Measurements from ENCODE around the gene PRR18. TPM values are rescaled to one million over a fixed set of nuclear protein-coding genes. Genes with fewer than 3 reads are reported as not detected.

PRR18 gene
- total RNA-seq, 1 experiment from 2014 or later: not detected

DNA sequence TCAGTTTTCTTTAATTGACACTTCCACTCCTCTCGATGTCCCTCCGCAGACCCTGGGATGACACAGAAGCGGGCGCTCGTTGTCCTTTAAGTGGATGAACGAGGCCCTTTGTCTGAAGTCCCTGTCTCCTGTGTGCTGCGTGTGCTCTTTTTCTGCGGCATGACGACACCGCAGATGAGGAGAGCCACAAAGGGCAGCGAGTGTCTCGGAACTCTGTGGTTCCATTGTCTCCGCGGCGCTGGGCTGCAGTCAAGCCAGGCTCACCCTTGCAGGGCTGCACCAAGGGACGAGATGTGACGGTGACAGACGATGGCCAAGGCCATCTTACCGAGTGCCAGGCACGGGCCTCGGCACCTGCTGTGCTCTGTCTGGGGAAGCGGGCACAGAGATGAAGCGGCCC lies 10.6 kb downstream of the PRR18 start:
- no peak for TF ChIP-seq CEBPB (IDR thresholded peaks at IDR 0.05; ENCODE audit: low read depth)
- no peak for TF ChIP-seq SIN3A (IDR thresholded peaks at IDR 0.05; ENCODE audit: low read depth)
- TF ChIP-seq ZNF274 (IDR thresholded peaks at IDR 0.05; ENCODE audit: low read depth, low read length): no peak
- TF ChIP-seq RAD21 (IDR thresholded peaks at IDR 0.05; ENCODE audit: low read depth): no peak
- TF ChIP-seq POLR2A (IDR thresholded peaks at IDR 0.05; ENCODE audit: borderline replicate concordance, extremely low read depth, insufficient read depth, insufficient read length): no peak
- TF ChIP-seq CBX3 (IDR thresholded peaks at IDR 0.05; ENCODE audit: low read depth): no peak
- TF ChIP-seq FOSL1 (IDR thresholded peaks at IDR 0.05; ENCODE audit: low read depth): no peak
- no peak for TF ChIP-seq EZH2 (IDR thresholded peaks at IDR 0.05)
- TF ChIP-seq TCF7L2 (IDR thresholded peaks at IDR 0.05; ENCODE audit: borderline replicate concordance, extremely low read depth, insufficient read depth, insufficient read length): no peak
- no peak for TF ChIP-seq SP1 (IDR thresholded peaks at IDR 0.05; ENCODE audit: low read depth)
- TF ChIP-seq SRF (IDR thresholded peaks at IDR 0.05; ENCODE audit: low read depth): no peak
- TF ChIP-seq MAX (IDR thresholded peaks at IDR 0.05): no peak
- TF ChIP-seq ZBTB33 (IDR thresholded peaks at IDR 0.05; ENCODE audit: extremely low read depth, insufficient replicate concordance, low read length): no peak
- no peak for TF ChIP-seq JUND (IDR thresholded peaks at IDR 0.05)
- no peak for TF ChIP-seq ELF1 (IDR thresholded peaks at IDR 0.05; ENCODE audit: borderline replicate concordance, low read depth)
- no peak for TF ChIP-seq ATF3 (IDR thresholded peaks at IDR 0.05)
- no peak for TF ChIP-seq YY1 (IDR thresholded peaks at IDR 0.05; ENCODE audit: extremely low read depth, insufficient replicate concordance, low read depth, low read length)
- no peak for TF ChIP-seq ZFX (IDR thresholded peaks at IDR 0.05)
- TF ChIP-seq EZH2phosphoT487 (IDR thresholded peaks at IDR 0.05; ENCODE audit: borderline replicate concordance): no peak
- no peak overlapping the region for H3K4me3 ChIP-seq (replicated peaks in 1 of 2; ENCODE audit: low read depth in 1 of 2, low read length in 2 of 2)
- RAD21 ChIA-PET (ENCODE audit: low non-redundant PET in 1 of 2, low total read pairs in 2 of 2, uncharacterized antibody in 2 of 2, unreplicated experiment in 2 of 2): no interaction called here
- H3K4me1 ChIP-seq (ENCODE audit: control insufficient read depth in 1 of 2, insufficient read depth in 2 of 2, low read length in 2 of 2): no peaks in the 10 kb centered on the region
- no peaks in the 10 kb centered on the region for H3K9me3 ChIP-seq (ENCODE audit: control insufficient read depth in 1 of 2, insufficient read depth in 1 of 2, low read depth in 1 of 2, low read length in 2 of 2)
- H3K4me2 ChIP-seq (ENCODE audit: low read length): no peak overlapping the region
- CTCF ChIA-PET: no interaction called here
- H2AFZ ChIP-seq (ENCODE audit: low read depth, low read length, poor library complexity, severe bottlenecking): no peak overlapping the region
- BruUV-seq (replicated peaks): no TSS peak
- no peak overlapping the region for H3K27ac ChIP-seq (ENCODE audit: low read depth, low read length)
- no peak overlapping the region for H3K9ac ChIP-seq (ENCODE audit: low read length)
- ATAC-seq: no peak
- no peaks in the 10 kb centered on the region for H3K9me2 ChIP-seq (ENCODE audit: insufficient read depth)
- no peaks in the 10 kb centered on the region for H3K36me3 ChIP-seq (ENCODE audit: control insufficient read depth in 1 of 2, insufficient read depth in 2 of 2, low read length in 2 of 2)
- H3K79me2 ChIP-seq (ENCODE audit: insufficient read depth, low read length): no peaks in the 10 kb centered on the region
- H4K20me1 ChIP-seq (ENCODE audit: insufficient read depth): no peaks in the 10 kb centered on the region
- POLR2A ChIA-PET: no interaction called here
- H3K27me3 ChIP-seq (ENCODE audit: insufficient read depth, low read length): peaks cover 11% of the 10 kb centered on the region
- DNase-seq (ENCODE audit: low read depth, low spot score): no peak
- intact Hi-C loops (cut with micrococcal nuclease): no loop called here
